Psoas muscle (tissue), 8 donors: ENCODE results near the gene NTNG1. TPM values are rescaled to one million over a fixed set of nuclear protein-coding genes. Genes with fewer than 3 reads are reported as not detected.

Experiments used
- ATAC-seq, 4 donors: fragments of 200-7000 bp; cut with Tn5 transposase; one replicate each; pipeline ENCODE4 v1.9.1; 2020; ENCODE audit warnings: moderate library complexity in 3 of 4, mild to moderate bottlenecking in 2 of 4
- DNase-seq, 2 donors: peaks; one replicate each; pipeline ENCODE4 v3.0.0-alpha.2; 2020
- H3K27ac ChIP-seq: fragments of 200-600 bp; one replicate; pipeline ENCODE4 v1.8.0; 2022
- H3K27me3 ChIP-seq, 3 donors: fragments of 200-600 bp in 1 of 3; one replicate each; pipeline versions ENCODE4 v1.6.1 to v1.8.0; 2013 to 2022; ENCODE audit warnings: low read length in 2 of 3, mild to moderate bottlenecking in 2 of 3, moderate library complexity in 1 of 3; ENCODE audit not compliant: insufficient read depth in 3 of 3
- H3K36me3 ChIP-seq, 2 donors: fragments of 200-600 bp in 1 of 2; one replicate each; pipeline versions ENCODE4 v1.6.1 to v1.8.0; 2013 to 2022; ENCODE audit warnings: low read depth in 1 of 2, mild to moderate bottlenecking in 1 of 2, moderate library complexity in 1 of 2; ENCODE audit not compliant: insufficient read depth in 1 of 2
- H3K4me1 ChIP-seq: fragments of 200-600 bp; one replicate; pipeline ENCODE4 v1.8.0; 2022
- H3K4me3 ChIP-seq: fragments of 200-600 bp; one replicate; pipeline ENCODE4 v1.8.0; 2022; ENCODE audit warnings: mild to moderate bottlenecking
- H3K9me3 ChIP-seq: fragments of 200-600 bp; one replicate; pipeline ENCODE4 v1.8.0; 2022
- WGBS, 3 donors: extraction: QIAGEN DNeasy Blood & Tissue Kit; methylation state at CpG; one replicate each; pipeline versions ENCODE4 v1.1.6 to v1.1.7; 2013; 5-methylcytosine and 5-hydroxymethylcytosine counted together
- intact Hi-C, 2 donors: fragments of 100-400 bp; cut with DNase I; formaldehyde crosslinking; loops; one replicate each; pipeline versions ENCODE4 v1.11.0 to v1.14.2; 2022
- polyA plus RNA-seq, 3 donors: library from polyadenylated mRNA; stranded (reverse); fragments of 200-250 nt; gene quantifications; one replicate each; pipeline ENCODE4 v1.2.3, GENCODE V29; 2013
- total RNA-seq, 4 donors: library from RNA; stranded (reverse); fragmentation: NEBNext Ultra II Directional in 2 of 4; extraction: Animal tissue kit (Norgen Biotek cat#: 25700) in 2 of 4; gene quantifications; one replicate each; pipeline versions ENCODE4 v1.2.1 to v1.2.4, GENCODE V29; 2021 to 2023
- TF ChIP-seq, protein P1 (sequence below): fragments of 200-600 bp; IDR thresholded peaks from one replicate; pipeline ENCODE4 v1.8.0; 2022; ENCODE audit warnings: antibody characterized with exemption
- donor health status: healthy with polysubstance abuse.
- donor health status: DM: no; HTN: no; CAD: no; lungs with moderate emphysema.
- donor health status: Bipolar disorder and iron deficiency.
- donor health status: healthy.
- donor health status: DM: yes; HTN: yes; CAD: no.
- donor health status: DM: no; HTN: no; CAD: no.
- donor health status: DM: no; HTN: no; CAD: no.
- donor health status: DM: yes; HTN: yes; CAD: no.

Gene NTNG1
- total and polyA plus RNA-seq, 7 donors, result 0.01 to 0.34 (median 0.27) TPM; not detected in 4

DNA sequence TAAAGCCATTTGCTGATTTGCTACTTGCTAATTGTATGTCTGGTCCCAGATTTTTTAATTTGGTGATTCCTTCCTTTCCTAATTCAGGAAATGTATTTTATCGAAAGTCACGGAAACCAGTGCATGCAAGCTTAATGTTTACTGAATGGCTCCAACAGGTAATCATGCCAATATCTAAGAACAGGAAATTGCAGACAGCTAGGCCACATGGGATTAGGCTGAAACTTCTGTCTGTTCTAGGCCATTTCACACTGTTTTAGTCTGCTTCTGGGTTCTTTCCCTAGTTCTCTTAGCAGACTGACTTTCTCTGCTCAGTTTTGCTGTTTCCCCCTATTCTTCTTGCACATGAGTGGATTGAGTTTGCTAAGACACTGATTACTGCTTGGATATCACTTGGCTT, 111.4 kb downstream of the NTNG1 start:
- no peak for ATAC-seq
- no peaks in the 10 kb centered on the region for H3K36me3 ChIP-seq
- H3K4me1 ChIP-seq, result no peaks in the 10 kb centered on the region
- intact Hi-C loops, result no loop called here
- no peaks in the 10 kb centered on the region for H3K27me3 ChIP-seq
- no peak for DNase-seq
- 67 to 85% (median 83%) methylated on average over 2 of the region's 2 CpGs for WGBS, 3 donors
- TF ChIP-seq, protein P1, sequence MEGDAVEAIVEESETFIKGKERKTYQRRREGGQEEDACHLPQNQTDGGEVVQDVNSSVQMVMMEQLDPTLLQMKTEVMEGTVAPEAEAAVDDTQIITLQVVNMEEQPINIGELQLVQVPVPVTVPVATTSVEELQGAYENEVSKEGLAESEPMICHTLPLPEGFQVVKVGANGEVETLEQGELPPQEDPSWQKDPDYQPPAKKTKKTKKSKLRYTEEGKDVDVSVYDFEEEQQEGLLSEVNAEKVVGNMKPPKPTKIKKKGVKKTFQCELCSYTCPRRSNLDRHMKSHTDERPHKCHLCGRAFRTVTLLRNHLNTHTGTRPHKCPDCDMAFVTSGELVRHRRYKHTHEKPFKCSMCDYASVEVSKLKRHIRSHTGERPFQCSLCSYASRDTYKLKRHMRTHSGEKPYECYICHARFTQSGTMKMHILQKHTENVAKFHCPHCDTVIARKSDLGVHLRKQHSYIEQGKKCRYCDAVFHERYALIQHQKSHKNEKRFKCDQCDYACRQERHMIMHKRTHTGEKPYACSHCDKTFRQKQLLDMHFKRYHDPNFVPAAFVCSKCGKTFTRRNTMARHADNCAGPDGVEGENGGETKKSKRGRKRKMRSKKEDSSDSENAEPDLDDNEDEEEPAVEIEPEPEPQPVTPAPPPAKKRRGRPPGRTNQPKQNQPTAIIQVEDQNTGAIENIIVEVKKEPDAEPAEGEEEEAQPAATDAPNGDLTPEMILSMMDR, result no peak
- no peak overlapping the region for H3K27ac ChIP-seq
- no peaks in the 10 kb centered on the region for H3K9me3 ChIP-seq
- no peak overlapping the region for H3K4me3 ChIP-seq

DNA sequence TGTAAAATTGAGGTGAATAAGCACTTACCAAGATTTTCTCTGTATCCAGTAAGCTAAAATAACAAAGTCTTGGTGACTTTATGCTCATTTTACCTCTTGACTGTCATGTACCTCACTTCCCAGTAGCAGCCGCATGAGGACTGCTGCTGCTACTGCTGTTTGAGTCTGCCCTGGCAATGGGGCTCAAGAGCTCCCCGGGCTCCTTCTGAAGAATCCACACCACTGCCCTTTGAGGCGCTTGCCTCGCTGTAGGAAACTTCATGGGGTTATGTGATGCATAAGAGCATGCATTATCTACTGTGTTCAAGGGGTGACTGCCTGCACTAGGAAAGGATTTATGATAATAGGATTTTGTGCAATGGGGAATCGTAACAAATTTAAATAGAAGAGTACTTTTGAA, 113.5 kb downstream of the NTNG1 start:
- Histone ChIP-seq H3K27me3 (no peaks in the 10 kb centered on the region), H3K9me3 (no peaks in the 10 kb centered on the region), H3K36me3 (no peaks in the 10 kb centered on the region), H3K4me1 (no peaks in the 10 kb centered on the region), H3K4me3 (no peak overlapping the region), H3K27ac (no peak overlapping the region)
- DNase-seq, result no peak
- TF ChIP-seq, protein P1, result no peak
- WGBS, 3 donors, result 57 to 64% (median 58%) methylated on average over 5 of the region's 5 CpGs
- intact Hi-C loops, result no loop called here
- no peak for ATAC-seq

DNA sequence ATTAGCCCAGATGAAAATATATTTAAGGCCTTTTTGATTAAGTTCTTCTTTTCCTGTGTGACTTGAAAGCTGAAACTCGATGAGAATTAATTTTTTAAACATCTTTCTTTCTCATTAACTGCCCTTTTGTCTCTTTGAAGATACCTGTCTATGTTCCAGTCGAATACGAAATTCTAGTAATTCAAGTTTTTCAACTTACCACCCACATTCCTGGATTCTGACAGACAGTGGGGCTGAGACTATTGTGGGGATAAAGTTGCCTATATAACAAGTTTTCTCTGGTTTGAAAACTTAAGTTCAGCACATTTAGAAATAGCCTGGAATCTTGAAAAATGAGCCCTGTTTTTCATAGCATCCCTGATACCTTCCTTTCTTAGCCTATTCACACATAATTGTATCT, 114.6 kb downstream of the NTNG1 start:
- Histone ChIP-seq H3K4me1 (no peaks in the 10 kb centered on the region), H3K9me3 (no peaks in the 10 kb centered on the region), H3K4me3 (no peak overlapping the region), H3K27me3 (no peaks in the 10 kb centered on the region), H3K36me3 (no peaks in the 10 kb centered on the region), H3K27ac (no peak overlapping the region)
- TF ChIP-seq, protein P1, result no peak
- 61 to 74% (median 64%) methylated on average over 3 of the region's 3 CpGs for WGBS, 3 donors
- no peak for ATAC-seq
- intact Hi-C loops, result no loop called here
- no peak for DNase-seq

GRCh38 chr1:107262467-107263286, 121.8 kb downstream of the NTNG1 start:
- Histone ChIP-seq H3K9me3 (no peaks in the 10 kb centered on the region), H3K4me1 (no peaks in the 10 kb centered on the region), H3K27me3 (no peaks in the 10 kb centered on the region), H3K27ac (no peak overlapping the region), H3K36me3 (no peaks in the 10 kb centered on the region), H3K4me3 (no peak overlapping the region)
- WGBS, 3 donors, result 86 to 90% (median 89%) methylated on average over 5 of the region's 5 CpGs
- TF ChIP-seq, protein P1, result no peak
- intact Hi-C loops, result no loop called here
- ATAC-seq (no peak), DNase-seq (no peak)
